Central memory CD8-positive, alpha-beta T cell (primary cell): Measurements from ENCODE around the gene GIMAP5.

Experiments used
- ATAC-seq: fragments of 150-1000 bp; cut with Tn5 transposase; replicated peaks from 2 replicates; pipeline ENCODE4 v1.10.0; 2022; ENCODE audit warnings: mild to moderate bottlenecking, moderate FRiP score, moderate number of reproducible peaks; ENCODE audit not compliant: poor library complexity, severe bottlenecking; ENCODE audit errors: extremely low read depth
- DNase-seq, 2 donors: peaks; one replicate each; pipeline ENCODE4 v3.0.0; 2021; ENCODE audit warnings: low spot score in 2 of 2
- H3K27ac Mint-ChIP-seq: one replicate; pipeline ENCODE4 v1.8.0; 2022; ENCODE audit warnings: low read depth, mild to moderate bottlenecking, moderate library complexity, mixed read lengths
- H3K27me3 Mint-ChIP-seq: one replicate; pipeline ENCODE4 v1.8.0; 2022; ENCODE audit warnings: mixed read lengths
- H3K36me3 Mint-ChIP-seq: one replicate; pipeline ENCODE4 v1.8.0; 2022; ENCODE audit warnings: mild to moderate bottlenecking, moderate library complexity, mixed read lengths; ENCODE audit not compliant: insufficient read depth
- H3K4me1 Mint-ChIP-seq: one replicate; pipeline ENCODE4 v1.8.0; 2022; ENCODE audit warnings: mixed read lengths
- H3K4me3 Mint-ChIP-seq: one replicate; pipeline ENCODE4 v1.8.0; 2022; ENCODE audit warnings: mild to moderate bottlenecking, moderate library complexity, mixed read lengths
- H3K9me3 Mint-ChIP-seq: one replicate; pipeline ENCODE4 v1.8.0; 2022; ENCODE audit warnings: mixed read lengths

GIMAP5 gene

DNA sequence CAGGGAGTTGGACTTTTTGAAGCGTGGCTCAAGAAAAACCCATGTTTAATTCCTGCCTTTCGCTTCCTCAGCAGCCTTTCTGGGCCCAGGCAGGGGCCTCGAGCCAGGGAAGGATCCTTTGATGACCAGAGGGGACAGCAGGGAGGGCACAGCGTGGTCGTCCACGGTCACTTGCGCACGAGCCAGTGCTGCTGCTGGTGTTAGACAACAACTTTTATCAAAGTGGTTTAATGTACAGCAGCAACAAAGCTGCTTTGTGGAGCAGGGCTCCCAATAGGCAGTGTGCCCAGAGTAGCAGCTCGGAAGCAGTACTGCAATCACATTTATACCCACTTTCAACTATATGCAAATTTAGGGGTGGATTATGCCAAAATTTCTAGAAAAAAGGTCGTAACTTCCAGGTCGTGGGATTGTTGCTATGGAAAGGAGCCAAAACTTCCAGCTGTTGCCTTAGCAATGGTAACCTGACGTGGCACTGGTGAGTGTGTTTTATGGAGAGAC lies 14.7 kb upstream of the GIMAP5 start:
- H3K9me3 Mint-ChIP-seq = peaks cover 10% of the 10 kb centered on the region
- H3K27me3 Mint-ChIP-seq = no peaks in the 10 kb centered on the region
- H3K4me3 Mint-ChIP-seq = peak overlapping the region; percentile 96
- no peak overlapping the region for H3K27ac Mint-ChIP-seq
- DNase-seq = no peak
- peaks cover 79% of the 10 kb centered on the region for H3K4me1 Mint-ChIP-seq
- ATAC-seq = no peak
- peaks cover 60% of the 10 kb centered on the region for H3K36me3 Mint-ChIP-seq

- Mint-ChIP-seq H3K4me1 (peaks cover 74% of the 10 kb centered on the region), H3K27ac (no peak overlapping the region), H3K36me3 (peaks cover 53% of the 10 kb centered on the region), H3K9me3 (peaks cover 14% of the 10 kb centered on the region), H3K27me3 (no peaks in the 10 kb centered on the region), H3K4me3 (peak overlapping the region; percentile 45)
- ATAC-seq = no peak
- DNase-seq = no peak
Observed at GRCh38 chr7:150723467-150723866, 13.8 kb upstream of the GIMAP5 start.

- Mint-ChIP-seq H3K27me3 (no peaks in the 10 kb centered on the region), H3K36me3 (peaks cover 22% of the 10 kb centered on the region), H3K9me3 (peaks cover 14% of the 10 kb centered on the region), H3K4me1 (peaks cover 56% of the 10 kb centered on the region), H3K4me3 (peak overlapping the region; percentile 2), H3K27ac (no peak overlapping the region)
- DNase-seq = no peak
- ATAC-seq = no peak
Observed at GRCh38 chr7:150727381-150727780, 9.8 kb upstream of the GIMAP5 start.

DNA sequence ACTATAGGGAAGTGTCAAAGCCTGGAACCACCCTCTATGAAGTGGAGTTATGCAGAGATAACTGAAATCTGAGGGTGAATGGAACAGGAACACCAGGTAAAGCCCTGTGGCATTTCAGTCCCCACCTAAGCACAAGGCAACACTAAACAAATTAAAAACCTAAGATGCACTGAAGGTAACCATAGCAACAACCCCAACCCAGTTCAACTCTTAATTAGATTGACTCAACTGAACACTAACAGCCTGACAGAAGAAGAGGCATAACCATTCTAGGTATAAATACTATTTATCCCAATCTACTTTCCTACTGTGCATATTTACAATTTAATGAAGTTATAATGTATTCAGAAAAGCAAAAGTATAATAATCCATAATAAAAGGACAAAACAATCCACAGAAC lies 9.2 kb upstream of the GIMAP5 start:
- H3K9me3 Mint-ChIP-seq = peaks cover 14% of the 10 kb centered on the region
- peak overlapping the region; percentile 2 for H3K4me3 Mint-ChIP-seq
- no peak for ATAC-seq
- no peak for DNase-seq
- H3K27me3 Mint-ChIP-seq = no peaks in the 10 kb centered on the region
- peaks cover 55% of the 10 kb centered on the region for H3K4me1 Mint-ChIP-seq
- peak overlapping the region; percentile 56 for H3K27ac Mint-ChIP-seq
- H3K36me3 Mint-ChIP-seq = peaks cover 17% of the 10 kb centered on the region

DNA sequence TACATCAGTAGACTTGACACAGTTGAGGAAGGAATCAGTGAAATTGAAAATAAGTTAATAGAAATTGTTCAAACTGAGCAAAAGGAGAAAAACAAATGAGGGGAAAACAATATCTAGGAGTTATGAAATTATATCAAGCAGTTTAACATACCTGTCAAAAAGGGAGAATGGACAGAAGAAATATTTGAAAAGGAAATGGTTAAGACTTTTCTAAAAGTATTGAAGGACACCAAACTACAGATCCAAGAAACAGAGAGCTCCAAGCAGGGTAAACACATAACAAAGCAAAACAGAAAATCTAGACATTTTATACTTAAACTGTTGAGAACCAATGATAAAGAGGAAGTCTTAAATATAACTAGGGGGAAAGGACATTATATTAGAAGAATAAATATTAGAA lies 8.6 kb upstream of the GIMAP5 start:
- Mint-ChIP-seq H3K9me3 (peaks cover 14% of the 10 kb centered on the region), H3K27ac (peak overlapping the region; percentile 56), H3K4me3 (no peak overlapping the region), H3K27me3 (no peaks in the 10 kb centered on the region), H3K36me3 (peaks cover 13% of the 10 kb centered on the region), H3K4me1 (peaks cover 55% of the 10 kb centered on the region)
- ATAC-seq = no peak
- DNase-seq = no peak

DNA sequence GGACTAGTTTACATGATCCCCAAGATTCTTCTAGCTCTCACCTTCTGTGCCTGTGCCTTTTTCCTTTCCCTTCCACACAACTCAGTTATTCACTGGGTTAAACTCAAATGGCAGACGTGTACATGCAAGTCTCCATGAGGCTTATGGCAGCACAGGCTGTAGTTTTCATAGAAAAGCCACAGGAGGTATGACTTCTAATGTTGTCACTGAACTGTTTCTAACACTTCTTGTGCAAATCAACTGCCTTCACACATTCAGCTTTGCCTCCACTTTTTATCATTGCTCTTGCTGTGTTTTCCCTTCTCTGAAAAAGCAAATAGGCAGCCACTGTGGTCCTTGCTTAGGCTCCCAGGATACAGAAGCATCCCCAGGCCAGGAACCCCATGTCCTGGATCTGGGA lies 5.3 kb upstream of the GIMAP5 start:
- H3K4me1 Mint-ChIP-seq = peaks cover 62% of the 10 kb centered on the region
- H3K4me3 Mint-ChIP-seq = peak overlapping the region; percentile 43
- no peak for DNase-seq
- no peaks in the 10 kb centered on the region for H3K27me3 Mint-ChIP-seq
- peaks cover 7% of the 10 kb centered on the region for H3K9me3 Mint-ChIP-seq
- H3K27ac Mint-ChIP-seq = peak overlapping the region; percentile 98
- peak; percentile 64 for ATAC-seq
- peaks cover 6% of the 10 kb centered on the region for H3K36me3 Mint-ChIP-seq

- Mint-ChIP-seq H3K36me3 (peaks cover 12% of the 10 kb centered on the region), H3K27ac (peak overlapping the region; percentile 98), H3K9me3 (no peaks in the 10 kb centered on the region), H3K27me3 (no peaks in the 10 kb centered on the region), H3K4me1 (peaks cover 55% of the 10 kb centered on the region), H3K4me3 (peak overlapping the region; percentile 86)
- peak; percentile 53 for ATAC-seq
- no peak for DNase-seq
Observed at GRCh38 chr7:150732786-150733481, 4.3 kb upstream of the GIMAP5 start.

DNA sequence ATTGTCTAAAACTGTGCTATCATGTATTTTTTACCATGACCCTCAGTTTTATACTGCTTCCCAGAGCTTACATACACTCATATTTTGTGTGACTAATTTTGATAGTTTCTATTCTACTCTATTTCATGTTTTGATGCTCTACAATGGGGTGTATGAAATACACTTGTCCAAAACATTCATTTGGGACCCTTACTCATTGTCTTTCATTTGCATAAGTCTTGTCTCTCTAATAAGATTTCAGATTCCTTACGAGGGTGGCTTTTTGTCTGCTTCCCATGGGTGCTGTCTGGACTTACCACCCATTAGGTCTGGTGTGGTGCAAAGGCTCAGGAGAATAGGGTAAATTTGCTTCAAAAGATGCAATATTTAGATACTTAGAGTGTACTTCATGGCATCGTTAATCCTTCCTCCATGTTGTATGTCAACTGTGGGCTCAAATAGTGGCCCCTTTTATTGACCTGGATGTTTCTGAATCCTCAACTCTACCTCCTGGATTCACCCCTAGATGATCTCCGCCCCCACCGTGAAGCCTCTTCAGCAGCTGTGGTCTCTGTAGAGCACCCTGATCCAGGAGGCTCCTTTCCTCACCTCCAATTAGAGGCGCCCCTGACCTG lies 3.6 kb upstream of the GIMAP5 start:
- H3K4me1 Mint-ChIP-seq = peaks cover 55% of the 10 kb centered on the region
- DNase-seq (no peak), ATAC-seq (no peak)
- H3K9me3 Mint-ChIP-seq = no peaks in the 10 kb centered on the region
- no peaks in the 10 kb centered on the region for H3K27me3 Mint-ChIP-seq
- H3K27ac Mint-ChIP-seq = peak overlapping the region; percentile 98
- peak overlapping the region; percentile 86 for H3K4me3 Mint-ChIP-seq
- H3K36me3 Mint-ChIP-seq = peaks cover 16% of the 10 kb centered on the region

GRCh38 chr7:150734254-150734653 lies 3.0 kb upstream of the GIMAP5 start:
- Mint-ChIP-seq H3K36me3 (peaks cover 21% of the 10 kb centered on the region), H3K4me1 (peaks cover 56% of the 10 kb centered on the region), H3K27me3 (no peaks in the 10 kb centered on the region), H3K27ac (peak overlapping the region; percentile 98), H3K4me3 (peak overlapping the region; percentile 86), H3K9me3 (no peaks in the 10 kb centered on the region)
- ATAC-seq (no peak), DNase-seq (no peak)

DNA sequence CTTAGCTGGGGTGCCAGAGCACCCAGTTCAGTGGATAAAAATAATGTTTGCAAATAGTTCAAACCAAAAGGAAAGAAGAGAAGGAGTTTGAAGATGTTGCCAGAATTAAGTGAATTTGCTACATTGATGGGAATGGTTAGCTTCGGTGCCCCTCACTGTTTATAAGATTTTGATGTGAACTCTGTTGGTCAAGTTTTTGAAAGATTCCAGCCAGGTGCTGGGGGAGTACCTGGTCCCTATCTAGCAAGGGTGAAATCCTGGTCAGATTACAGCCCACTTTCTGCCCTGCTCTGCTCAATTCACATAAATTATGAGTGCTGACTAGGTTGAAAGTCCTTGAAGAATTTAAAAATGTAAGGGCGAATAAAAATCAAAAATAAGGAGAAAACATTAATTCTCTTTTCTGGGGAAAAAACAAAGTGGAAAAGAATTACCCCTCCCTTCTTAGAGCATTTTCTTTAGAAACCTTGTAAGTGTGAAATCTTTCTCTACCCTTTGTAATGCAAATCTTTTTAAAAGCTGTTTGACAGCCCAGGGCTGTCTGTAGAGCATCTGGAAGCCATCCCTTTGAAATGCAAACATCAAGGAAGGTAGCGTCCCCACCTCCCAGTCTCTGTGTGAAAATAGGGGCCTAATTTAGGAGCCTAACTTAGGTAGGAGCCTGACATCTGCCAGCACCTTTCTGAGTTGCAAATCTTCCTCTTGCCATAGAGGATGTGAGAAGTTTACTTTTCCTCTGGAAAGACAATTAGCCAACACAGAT lies 1.4 kb upstream of the GIMAP5 start:
- DNase-seq (no peak), ATAC-seq (no peak)
- H3K27ac Mint-ChIP-seq = peak overlapping the region; percentile 98
- peak overlapping the region; percentile 86 for H3K4me3 Mint-ChIP-seq
- H3K27me3 Mint-ChIP-seq = no peaks in the 10 kb centered on the region
- H3K4me1 Mint-ChIP-seq = peaks cover 62% of the 10 kb centered on the region
- H3K36me3 Mint-ChIP-seq = peaks cover 34% of the 10 kb centered on the region
- no peaks in the 10 kb centered on the region for H3K9me3 Mint-ChIP-seq

- peaks cover 44% of the 10 kb centered on the region for H3K36me3 Mint-ChIP-seq
- no peaks in the 10 kb centered on the region for H3K27me3 Mint-ChIP-seq
- H3K4me3 Mint-ChIP-seq = peak overlapping the region; percentile 86
- ATAC-seq = peak; percentile 6
- H3K9me3 Mint-ChIP-seq = no peaks in the 10 kb centered on the region
- no peak for DNase-seq
- peak overlapping the region; percentile 98 for H3K27ac Mint-ChIP-seq
- H3K4me1 Mint-ChIP-seq = peaks cover 68% of the 10 kb centered on the region
Observed at GRCh38 chr7:150736864-150737263, 354 bp upstream of the GIMAP5 start.

DNA sequence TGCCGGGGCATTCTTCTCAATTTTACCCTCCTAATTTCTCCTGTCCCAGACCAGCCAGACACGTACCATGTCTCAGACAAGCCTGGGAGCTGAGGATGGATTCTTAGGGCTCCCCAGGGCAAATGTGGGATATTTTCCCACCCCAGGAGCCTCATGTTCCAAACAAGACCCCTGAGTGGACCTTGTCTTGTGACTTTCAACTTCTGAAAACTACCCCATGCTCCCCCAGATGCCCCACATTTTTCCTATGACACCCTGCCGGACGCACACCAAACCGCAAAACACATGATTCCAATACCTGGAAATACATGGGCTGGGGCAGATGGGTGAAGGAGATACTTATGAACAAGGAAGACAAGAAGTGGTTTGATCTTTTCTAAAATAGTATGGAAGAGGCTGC lies 874 bp downstream of the GIMAP5 start:
- H3K36me3 Mint-ChIP-seq = peaks cover 55% of the 10 kb centered on the region
- no peaks in the 10 kb centered on the region for H3K27me3 Mint-ChIP-seq
- no peaks in the 10 kb centered on the region for H3K9me3 Mint-ChIP-seq
- peaks cover 69% of the 10 kb centered on the region for H3K4me1 Mint-ChIP-seq
- no peak for DNase-seq
- ATAC-seq = no peak
- H3K27ac Mint-ChIP-seq = peak overlapping the region; percentile 98
- H3K4me3 Mint-ChIP-seq = peak overlapping the region; percentile 86
